ENCODE measurements around the gene PLPP3.

PLPP3 gene

DNA sequence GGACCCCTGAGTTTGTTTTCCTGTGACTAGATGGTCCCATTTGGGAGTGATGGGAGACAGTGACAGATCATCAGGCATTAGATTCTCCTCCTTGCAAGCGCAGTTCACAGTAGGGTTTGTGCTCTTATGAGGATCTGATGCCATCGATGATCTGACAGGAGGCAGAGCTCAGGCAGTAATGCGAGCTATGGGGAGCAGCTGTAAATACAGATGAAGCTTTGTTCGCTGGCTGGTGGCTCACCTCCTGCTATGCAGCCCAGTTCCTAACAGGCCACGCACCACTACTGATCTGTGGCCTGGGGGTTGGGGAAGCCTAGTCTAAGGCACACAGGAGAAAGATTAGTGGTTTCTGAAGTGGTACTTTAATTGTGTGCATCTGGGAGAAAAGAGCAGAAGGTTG lies 7.1 kb upstream of the PLPP3 start:
- no peak overlapping the region for H3K27ac Mint-ChIP-seq
- no peak overlapping the region for H3K4me3 Mint-ChIP-seq
- no peaks in the 10 kb centered on the region for H3K27me3 Mint-ChIP-seq (ENCODE audit: low read depth, poor library complexity)
- no peak for DNase-seq
- peaks cover 20% of the 10 kb centered on the region for H3K9me3 Mint-ChIP-seq
- H3K36me3 Mint-ChIP-seq (ENCODE audit: low read depth), result no peaks in the 10 kb centered on the region
- H3K4me1 Mint-ChIP-seq, result no peaks in the 10 kb centered on the region
- TF ChIP-seq, protein P1, sequence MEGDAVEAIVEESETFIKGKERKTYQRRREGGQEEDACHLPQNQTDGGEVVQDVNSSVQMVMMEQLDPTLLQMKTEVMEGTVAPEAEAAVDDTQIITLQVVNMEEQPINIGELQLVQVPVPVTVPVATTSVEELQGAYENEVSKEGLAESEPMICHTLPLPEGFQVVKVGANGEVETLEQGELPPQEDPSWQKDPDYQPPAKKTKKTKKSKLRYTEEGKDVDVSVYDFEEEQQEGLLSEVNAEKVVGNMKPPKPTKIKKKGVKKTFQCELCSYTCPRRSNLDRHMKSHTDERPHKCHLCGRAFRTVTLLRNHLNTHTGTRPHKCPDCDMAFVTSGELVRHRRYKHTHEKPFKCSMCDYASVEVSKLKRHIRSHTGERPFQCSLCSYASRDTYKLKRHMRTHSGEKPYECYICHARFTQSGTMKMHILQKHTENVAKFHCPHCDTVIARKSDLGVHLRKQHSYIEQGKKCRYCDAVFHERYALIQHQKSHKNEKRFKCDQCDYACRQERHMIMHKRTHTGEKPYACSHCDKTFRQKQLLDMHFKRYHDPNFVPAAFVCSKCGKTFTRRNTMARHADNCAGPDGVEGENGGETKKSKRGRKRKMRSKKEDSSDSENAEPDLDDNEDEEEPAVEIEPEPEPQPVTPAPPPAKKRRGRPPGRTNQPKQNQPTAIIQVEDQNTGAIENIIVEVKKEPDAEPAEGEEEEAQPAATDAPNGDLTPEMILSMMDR (IDR thresholded peaks at IDR 0.05), result no peak

DNA sequence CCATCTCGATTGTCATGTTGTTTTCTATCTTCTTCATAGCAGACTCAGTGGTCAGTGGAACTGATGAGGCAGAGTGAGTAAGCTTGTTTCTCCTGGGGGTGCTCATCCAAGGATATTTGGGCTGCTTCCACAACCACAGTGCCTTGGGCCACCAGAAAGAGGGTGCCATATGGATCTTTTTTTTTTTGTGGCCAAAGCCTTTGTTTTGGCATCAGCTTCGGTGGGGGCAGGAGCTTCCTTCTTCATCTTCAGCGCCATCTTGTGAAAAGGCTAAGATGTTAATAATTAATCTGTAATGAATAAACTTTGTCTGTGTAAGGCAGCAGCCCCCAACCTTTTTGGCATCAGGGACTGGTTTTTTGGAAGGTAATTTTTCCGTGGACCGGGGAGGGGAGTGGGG lies 6.6 kb upstream of the PLPP3 start:
- no peak for DNase-seq
- Mint-ChIP-seq H3K27me3 (ENCODE audit: low read depth, poor library complexity) (no peaks in the 10 kb centered on the region), H3K9me3 (peaks cover 20% of the 10 kb centered on the region), H3K36me3 (ENCODE audit: low read depth) (no peaks in the 10 kb centered on the region), H3K4me1 (no peaks in the 10 kb centered on the region), H3K27ac (no peak overlapping the region), H3K4me3 (no peak overlapping the region)
- TF ChIP-seq, protein P1 (IDR thresholded peaks at IDR 0.05), result no peak

DNA sequence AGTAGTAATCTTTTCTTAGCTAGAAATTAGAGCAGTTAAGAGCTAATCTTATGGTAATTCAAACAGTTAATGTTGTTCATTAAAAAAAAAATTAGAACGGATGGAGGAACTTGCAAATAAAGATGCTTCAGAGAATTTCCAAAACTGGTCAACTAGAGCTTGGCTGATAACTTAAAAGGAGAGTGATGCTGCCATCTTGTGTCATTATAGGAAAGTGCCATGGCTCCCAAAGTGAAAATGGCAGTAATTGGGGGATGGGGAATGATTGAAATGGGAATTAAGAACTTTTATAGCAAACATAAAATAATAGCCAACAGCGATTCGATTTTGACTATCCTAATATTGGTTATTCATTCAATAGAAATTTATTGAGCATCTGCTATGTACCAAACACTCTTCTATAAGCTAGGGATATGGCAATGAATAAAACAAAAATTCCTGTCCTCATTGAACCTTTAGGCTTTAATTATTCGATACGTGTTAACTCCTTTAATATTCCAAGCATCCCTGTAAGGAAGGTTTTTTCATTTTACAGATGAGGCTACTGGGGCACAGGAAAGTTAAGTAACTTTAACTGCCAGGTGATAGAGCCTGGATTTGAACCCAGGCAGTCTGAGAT lies 5.7 kb upstream of the PLPP3 start:
- Mint-ChIP-seq H3K4me1 (peaks cover 9% of the 10 kb centered on the region), H3K27me3 (ENCODE audit: low read depth, poor library complexity) (no peaks in the 10 kb centered on the region), H3K27ac (no peak overlapping the region), H3K36me3 (ENCODE audit: low read depth) (no peaks in the 10 kb centered on the region), H3K4me3 (no peak overlapping the region), H3K9me3 (peaks cover 20% of the 10 kb centered on the region)
- DNase-seq, result peak; percentile 28
- TF ChIP-seq, protein P1 (IDR thresholded peaks at IDR 0.05), result peak; percentile 88

DNA sequence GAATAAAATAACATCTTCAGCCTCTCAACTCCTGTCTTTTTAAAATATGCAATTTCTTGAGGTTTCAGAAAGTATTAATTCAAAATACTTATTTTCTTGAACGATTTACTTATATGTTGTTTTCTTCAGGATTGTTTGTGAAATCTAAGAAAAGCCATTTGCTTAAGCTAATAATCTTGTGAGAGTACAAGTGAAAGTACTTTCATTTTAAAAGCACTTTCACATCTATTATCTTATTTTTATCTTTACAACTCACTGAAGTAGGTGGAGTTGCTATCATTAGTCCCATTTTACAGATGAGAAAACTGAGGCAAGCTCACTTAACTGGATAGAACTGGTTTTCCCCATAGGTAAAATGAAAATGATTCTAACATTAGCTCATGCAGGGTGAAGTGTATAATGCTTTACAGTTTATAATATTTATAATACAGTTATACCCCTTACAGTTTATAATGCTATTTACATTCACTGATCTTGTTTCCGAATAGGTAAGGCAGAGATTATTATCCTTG lies 4.7 kb upstream of the PLPP3 start:
- no peak for DNase-seq
- H3K27me3 Mint-ChIP-seq (ENCODE audit: low read depth, poor library complexity), result no peaks in the 10 kb centered on the region
- no peak overlapping the region for H3K4me3 Mint-ChIP-seq
- TF ChIP-seq, protein P1 (IDR thresholded peaks at IDR 0.05), result no peak
- H3K27ac Mint-ChIP-seq, result no peak overlapping the region
- no peaks in the 10 kb centered on the region for H3K36me3 Mint-ChIP-seq (ENCODE audit: low read depth)
- peaks cover 14% of the 10 kb centered on the region for H3K4me1 Mint-ChIP-seq
- H3K9me3 Mint-ChIP-seq, result peaks cover 11% of the 10 kb centered on the region

DNA sequence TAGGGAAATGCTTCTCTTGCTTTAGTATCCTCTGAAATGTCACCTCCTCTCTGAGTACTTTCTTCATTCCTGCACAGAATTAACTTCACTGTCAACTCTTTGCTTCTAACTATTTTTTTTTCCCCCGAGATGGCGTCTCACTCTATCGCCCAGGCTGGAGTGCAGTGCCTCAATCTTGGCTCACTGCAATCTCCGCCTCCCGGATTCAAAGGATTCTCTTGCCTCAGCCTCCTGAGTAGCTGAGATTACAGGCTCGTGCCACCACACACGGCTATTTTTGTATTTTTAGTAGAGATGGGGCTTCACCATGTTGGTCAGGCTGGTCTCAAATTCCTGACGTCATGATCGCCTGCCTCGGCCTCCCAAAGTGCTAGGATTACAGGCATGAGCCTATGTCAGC lies 1.4 kb upstream of the PLPP3 start:
- H3K27ac Mint-ChIP-seq, result no peak overlapping the region
- TF ChIP-seq, protein P1 (IDR thresholded peaks at IDR 0.05), result no peak
- peaks cover 38% of the 10 kb centered on the region for H3K4me1 Mint-ChIP-seq
- no peaks in the 10 kb centered on the region for H3K27me3 Mint-ChIP-seq (ENCODE audit: low read depth, poor library complexity)
- H3K4me3 Mint-ChIP-seq, result peak overlapping the region; percentile 91
- DNase-seq, result no peak
- no peaks in the 10 kb centered on the region for H3K9me3 Mint-ChIP-seq
- H3K36me3 Mint-ChIP-seq (ENCODE audit: low read depth), result no peaks in the 10 kb centered on the region
